NCI-H2171 (cell line): Measurements from ENCODE around the gene NUP85.
"Not testable (repeated sequence)": the region's sequence is repeated elsewhere in the genome, so short reads cannot be mapped to it uniquely, and the experiment has no call there.

Experiments
- DNase-seq: peaks from one replicate; lab custom pipeline; 2025; lab: John Stamatoyannopoulos, UW

NUP85 gene

DNA sequence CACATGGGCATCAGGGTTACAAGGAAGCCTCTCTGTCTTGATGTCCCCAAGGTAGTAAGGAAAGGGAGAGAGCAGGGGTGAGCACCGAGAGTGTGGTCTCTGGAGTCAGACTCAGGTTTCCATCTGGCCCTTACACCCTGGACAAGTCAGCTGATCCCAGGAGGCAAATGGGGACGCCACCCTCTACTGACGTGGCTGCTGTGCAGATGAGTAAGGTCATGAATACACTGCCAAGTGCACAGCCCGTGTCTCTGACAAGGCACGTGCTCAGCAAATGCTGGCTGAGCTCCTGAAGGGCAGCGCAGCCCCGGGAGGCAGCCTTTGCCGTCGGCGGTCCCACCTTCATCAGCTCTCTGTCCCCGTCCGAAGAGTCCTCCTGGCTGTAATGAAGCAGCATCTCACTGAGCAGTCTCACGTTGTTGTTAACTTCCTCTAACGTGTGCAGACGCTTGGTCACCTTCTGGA, 36.5 kb downstream of the NUP85 start:
- DNase-seq, result no peak

DNA sequence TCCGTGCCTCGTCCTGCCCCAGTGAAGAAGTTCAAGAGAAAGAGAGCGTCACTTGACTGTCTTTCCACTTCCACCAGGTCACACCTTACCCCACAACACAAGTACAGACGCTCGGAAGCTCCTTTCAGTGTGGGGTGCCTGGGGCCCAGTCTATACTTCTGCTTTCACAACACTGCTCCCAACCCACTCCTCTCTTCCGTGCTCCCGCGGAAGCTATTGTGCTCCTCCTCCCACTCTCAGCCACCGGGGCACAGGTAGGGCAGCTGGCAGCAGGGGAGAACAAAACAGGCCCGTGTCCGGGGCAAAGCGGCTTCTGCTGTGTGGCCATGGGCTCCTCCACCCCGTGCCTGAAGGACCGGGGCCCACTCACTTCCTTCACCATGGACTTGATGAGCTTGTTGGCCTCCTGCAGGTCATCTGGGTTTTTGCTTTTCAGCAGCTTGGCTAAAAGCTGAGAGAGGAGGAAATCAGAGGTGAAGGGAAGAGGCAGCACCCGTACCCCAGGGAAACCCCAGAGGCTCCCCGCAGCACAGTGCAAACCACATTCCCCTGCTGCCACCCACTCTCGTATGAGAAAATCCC, 37.1 kb downstream of the NUP85 start:
- no peak for DNase-seq

DNA sequence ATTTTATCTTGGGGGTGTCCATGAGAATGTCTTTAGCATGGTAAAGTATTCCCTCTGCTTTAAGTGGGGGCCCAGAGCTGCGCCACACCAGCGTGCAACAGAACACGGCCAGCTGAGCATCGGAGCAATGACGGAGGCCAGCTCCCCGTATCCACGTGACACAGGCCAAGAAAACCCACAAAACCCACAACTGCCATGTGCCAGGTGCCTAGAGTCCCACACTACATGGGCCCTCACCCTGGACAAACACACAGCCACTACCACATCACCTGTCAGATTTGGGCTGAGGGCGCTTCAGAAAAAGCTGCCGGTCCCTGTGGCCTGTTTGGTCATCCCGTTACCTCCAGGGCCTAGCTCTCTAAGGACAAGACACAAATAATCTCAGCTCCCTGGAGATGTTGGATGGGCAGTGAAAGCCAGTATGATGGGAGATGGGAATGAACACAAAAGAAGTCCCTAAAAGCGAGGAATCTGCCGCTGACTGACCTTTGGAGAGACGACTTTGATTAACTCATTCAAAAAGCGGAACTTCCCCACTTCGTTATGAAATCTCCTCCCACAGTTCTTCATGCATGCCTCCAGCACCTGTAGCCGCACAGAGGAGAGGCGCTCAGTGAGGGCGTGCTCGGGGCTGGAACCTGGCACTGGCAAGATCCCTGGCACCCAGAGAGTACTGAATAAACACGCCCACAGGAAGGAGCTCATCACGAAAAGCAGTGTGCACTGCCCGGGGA, 38.8 kb downstream of the NUP85 start:
- DNase-seq, result no peak

DNA sequence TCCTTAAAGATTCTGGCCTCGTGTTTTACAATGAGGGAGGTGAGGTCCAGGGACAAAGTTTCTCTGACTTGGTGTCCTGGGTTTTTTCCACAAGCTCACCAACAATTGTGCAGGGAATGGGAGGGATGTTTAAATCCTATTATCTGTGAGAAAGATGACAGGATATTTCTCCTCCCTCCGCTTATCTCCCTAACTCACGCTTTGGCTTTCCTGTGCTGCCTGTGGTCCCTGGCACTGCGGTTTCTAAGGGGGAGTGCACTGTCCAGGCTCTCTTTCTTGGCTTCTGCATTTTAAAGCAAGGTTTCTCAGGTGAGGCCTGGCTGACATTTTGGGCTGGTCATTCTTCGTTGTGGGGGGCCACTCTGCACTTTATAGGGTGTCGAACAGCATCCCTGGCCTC, 39.5 kb downstream of the NUP85 start:
- no peak for DNase-seq

DNA sequence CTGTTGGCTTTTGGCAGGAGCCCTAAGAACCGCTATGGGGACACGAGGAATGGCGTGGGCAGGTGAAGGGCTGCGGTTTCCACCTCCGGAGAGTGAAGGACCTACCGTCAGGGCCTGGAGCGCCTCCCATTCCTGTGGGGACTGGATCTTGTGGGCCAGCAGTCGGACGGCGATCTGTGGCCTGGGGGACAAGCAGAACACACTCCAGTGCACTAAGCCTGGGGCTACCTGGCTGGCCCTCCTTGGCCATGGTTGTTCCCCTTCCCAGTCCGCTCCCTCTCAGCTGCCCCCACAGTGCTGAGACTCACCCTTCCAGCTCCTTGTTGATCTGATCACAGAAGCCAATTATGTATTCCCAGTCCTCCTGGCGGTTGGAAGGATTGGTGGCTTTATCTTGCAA, 40.9 kb downstream of the NUP85 start:
- no peak for DNase-seq

DNA sequence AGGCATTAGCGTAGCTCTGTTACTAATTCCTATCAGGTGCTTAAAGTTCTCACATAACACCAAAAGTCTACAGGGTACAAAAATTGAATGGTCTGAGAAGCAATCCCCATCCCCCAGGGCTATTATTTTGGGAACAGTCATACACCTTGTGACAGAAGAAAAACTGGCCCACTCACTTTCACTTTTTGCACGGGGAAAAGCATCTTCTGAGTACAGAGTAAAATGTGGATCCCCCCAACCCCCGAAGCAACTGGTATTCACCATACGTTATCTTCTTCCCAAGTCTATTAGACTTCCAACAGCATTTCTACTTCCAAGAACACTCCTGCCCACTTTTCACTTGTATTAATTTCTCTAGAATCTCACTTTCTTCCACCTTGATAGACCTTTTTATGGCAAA, 44.1 kb downstream of the NUP85 start:
- DNase-seq, result no peak

DNA sequence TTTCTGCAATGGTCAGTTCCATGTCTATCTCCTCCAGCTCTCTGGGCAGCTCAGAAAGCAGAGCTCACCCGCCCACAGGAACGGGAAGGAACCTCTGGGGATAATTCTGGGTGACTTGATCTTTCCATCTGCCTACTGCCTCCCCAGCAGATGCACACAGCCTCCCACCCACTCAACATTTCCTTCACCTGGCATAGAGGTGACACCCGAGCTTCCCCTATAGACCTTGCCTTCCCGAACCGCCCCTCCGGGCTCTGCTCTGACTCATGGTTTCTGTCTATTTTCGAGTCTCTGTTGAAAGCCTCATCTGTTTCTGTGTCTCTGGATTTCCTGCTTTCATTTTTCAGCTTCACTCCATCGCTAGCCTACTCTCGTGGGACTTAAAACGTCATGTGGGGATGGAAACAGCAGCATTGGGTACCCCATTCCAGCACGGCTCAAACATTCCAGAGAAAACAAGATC, 44.6 kb downstream of the NUP85 start:
- peak; percentile 39 for DNase-seq

DNA sequence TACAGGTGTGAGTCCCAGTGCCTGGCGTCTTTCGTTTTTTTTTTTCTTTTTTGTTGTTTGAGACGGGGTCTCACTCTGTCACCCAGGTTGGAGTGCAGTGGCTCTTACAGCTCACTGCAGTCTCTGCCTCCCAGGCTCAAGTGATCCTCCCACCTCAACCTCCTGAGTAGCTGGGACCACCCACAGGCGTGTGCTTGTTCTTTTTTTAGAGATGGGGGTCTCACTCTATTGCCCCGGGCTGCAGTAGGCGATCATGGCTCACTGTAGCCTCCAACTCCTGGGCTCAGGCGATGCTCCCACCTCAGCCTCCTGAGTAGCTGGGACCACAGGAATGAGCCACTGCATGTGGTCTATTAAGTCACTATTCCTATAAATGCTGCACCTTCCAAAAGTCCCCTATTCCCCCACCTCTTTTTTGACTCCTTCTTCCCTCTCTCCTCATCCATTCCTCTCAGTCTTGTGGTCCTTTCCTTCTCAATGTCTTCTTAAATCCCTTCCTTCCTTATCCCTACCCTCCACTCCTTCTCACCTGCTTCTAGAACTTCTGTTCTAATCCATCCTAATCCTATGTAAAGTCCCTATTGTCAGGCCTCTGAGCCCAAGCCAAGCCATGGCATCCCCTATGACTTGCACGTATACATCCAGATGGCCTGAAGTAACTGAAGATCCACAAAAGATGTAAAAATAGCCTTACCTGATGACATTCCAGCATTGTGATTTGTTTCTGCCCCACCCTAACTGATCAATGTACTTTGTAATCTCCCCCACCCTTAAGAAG, 46.7 kb downstream of the NUP85 start:
- no peak for DNase-seq

DNA sequence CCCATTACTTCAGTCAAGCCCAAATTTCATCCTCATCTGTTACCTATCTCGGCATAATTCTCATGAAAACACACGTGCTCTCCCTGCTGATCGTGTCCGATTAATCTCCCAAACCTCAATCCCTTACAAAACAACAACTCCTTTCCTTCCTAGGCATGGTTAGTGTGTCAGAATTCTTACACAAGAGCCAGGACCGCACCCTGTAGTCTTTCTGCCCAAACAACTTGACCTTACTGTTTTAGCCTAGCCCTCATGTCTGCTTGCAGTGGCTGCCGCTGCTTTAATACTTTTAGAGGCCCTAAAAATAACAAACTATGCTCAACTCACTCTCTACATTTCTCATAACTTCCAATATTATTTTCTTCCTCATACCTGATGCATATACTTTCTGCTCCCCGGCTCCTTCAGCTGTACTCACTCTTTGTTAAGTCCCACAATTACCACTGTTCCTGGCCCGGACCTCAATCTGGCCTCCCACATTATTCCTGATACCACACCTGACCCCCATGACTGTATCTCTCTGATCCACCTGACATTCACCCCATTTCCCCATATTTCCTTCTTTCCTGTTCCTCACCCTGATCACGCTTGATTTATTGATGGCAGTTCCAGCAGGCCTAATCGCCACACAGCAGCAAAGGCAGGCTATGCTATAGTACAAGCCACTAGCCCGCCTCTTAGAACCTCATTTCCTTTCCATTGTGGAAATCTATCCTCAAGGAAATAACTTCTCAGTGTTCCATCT, 50.6 kb downstream of the NUP85 start:
- not testable (repeated sequence) for DNase-seq

DNA sequence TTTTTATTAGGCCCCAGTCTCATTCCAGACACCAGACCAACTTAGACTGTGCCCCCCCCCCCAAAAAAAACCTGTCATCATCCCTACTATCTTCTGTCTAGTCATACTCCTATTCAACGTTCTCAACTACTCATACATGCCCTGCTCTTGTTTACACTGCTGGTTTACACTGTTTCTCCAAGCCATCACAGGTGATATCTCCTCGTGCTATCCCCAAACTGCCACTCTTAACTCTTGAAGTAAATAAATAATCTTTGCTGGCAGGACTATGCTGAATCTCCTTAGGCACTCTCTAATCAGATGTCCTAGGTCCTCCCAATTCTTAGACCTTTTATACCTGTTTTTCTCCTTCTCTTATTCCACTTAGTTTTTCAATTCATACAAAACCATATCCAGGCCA, 51.7 kb downstream of the NUP85 start:
- not testable (repeated sequence) for DNase-seq

DNA sequence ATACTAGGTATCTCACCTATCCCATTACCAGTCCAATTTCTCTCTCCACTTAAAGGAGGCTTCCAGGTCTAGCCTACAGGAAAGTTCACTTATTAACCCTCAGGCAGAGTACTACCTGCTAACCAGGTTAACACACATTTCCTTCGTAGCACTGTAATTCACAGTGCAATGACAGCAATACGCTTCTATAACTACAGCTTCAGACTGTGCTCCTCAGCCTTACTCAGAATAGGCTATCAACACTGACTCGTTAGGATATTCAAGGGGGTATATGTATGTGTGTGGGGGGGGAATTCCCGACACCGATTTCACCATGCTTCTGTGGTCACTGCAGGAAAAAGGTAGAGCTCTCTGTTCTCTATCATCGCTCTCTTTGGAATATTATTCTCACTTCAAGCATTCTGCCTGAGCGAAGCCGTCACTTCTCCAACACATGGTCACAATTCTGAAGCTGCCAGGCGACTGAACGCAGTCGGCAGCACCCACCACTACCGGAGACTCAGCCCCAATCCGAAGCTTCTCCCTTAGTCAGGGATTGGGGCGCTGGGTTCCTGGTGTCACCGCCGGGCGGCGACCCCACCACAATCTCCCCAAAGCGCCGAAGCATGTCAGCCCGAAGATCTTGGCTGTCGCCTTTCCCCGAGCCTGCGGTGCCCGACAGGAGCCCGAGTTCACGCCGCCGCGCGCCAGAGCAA, 55.3 kb downstream of the NUP85 start:
- no peak for DNase-seq

DNA sequence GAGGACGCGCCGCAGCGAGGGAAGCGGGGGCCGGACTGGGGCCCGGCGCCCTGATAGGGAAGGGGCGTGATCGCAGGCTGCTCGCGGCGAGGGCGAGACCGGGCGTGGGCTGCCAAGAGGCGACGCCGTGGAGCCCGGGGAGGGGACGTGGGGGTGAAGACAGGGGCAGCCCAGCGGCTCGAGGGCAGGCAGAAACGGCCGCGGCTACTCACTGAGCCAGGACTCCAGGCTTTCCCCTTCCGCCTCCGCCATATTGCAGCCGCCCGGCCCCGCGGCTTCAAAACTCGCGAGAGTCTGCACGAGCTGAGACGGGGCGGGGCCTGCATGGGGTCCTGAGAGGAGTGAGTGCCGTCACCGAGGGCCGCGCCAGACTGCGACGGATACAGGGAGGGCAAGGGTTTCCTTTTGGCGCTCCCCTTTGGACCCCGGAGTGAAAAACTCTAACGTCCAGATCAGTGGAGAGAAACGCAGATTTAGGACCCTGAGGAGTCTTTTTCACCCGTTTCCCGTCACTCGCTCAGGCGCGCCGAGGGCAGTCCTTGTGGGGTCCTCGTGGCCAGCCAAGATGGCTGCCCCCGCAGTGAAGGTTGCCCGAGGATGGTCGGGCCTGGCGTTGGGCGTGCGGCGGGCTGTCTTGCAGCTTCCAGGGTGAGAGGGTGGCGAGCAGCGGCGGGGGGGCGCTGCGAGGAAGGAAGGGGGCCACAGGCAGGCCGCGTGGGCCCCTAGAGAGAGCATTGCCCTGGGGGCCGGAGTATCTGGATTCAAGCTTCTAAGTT, 56.0 kb downstream of the NUP85 start, which contains the start of the genes GGA3 and MRPS7:
Gene GGA3 (minus strand): TSS at position 271 of the 776 bp plus-strand sequence. CDS start 19 bp downstream, at position 252.
Gene MRPS7 (plus strand): TSS at position 544 of the 776 bp plus-strand sequence. CDS start 22 bp downstream, at position 566.
- DNase-seq, result peak; percentile 97

DNA sequence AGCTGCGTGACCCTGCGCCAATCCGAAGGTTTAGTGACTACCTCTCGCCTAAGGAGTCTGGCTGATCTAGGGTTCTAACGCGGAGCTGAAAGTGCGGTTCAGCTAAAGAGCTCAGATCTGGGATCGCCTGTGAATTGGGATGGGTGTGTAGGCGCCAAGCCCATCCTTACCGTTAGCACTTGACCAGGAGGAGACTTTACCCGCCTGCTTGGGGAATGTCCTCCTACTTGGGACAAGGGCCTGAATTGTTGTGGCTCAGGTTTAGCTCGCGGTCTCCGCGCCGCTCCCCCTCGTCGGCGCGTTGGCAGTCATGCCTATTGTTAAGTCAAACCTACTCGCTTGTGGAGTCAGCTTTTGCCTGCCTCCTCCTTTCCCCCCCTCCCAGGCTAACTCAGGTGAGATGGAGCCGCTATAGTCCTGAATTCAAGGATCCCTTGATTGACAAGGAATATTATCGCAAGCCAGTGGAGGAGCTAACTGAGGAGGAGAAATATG, 56.7 kb downstream of the NUP85 start:
- no peak for DNase-seq

DNA sequence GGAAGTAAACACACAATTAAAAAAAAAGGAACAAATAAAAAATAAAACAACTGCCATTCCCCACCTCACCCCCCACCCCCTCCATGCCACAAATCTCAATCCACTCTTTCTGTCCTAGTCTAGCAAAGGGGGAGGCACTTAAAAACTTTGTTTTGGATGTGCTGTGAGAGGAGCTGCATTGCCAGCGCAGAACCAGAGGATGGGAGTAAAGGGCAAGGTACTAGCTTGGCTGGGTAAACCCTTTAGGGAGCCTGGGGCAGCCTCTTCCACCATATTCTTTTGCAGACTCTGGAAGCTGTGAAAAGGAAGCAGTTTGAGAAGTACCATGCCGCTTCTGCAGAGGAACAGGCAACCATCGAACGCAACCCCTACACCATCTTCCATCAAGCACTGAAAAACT, 57.6 kb downstream of the NUP85 start:
- no peak for DNase-seq

DNA sequence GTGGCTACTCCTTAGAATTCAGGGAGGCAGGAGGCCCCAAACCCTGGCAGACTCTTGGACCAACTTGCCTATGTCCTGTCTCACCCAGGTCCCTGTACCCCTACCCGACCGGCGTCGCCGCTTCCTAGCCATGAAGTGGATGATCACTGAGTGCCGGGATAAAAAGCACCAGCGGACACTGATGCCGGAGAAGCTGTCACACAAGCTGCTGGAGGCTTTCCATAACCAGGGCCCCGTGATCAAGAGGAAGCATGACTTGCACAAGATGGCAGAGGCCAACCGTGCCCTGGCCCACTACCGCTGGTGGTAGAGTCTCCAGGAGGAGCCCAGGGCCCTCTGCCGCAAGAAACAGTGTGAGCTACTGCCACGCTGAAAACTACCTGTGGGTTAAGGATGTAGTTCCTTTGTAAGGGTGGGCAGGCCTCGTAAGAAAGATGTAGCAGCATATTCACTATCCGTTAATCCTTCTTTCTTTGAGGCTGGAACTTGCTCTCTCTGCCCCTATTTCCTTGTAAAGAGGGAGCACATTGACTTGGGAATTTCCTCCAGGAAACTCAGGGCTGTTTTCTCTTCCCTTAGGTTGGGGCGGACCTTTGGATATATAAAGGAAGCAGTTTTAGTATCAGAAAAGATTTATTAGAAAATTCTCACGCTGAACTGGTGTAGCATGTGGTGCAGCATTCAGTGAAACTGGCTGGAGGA, 60.3 kb downstream of the NUP85 start:
- DNase-seq, result no peak

DNA sequence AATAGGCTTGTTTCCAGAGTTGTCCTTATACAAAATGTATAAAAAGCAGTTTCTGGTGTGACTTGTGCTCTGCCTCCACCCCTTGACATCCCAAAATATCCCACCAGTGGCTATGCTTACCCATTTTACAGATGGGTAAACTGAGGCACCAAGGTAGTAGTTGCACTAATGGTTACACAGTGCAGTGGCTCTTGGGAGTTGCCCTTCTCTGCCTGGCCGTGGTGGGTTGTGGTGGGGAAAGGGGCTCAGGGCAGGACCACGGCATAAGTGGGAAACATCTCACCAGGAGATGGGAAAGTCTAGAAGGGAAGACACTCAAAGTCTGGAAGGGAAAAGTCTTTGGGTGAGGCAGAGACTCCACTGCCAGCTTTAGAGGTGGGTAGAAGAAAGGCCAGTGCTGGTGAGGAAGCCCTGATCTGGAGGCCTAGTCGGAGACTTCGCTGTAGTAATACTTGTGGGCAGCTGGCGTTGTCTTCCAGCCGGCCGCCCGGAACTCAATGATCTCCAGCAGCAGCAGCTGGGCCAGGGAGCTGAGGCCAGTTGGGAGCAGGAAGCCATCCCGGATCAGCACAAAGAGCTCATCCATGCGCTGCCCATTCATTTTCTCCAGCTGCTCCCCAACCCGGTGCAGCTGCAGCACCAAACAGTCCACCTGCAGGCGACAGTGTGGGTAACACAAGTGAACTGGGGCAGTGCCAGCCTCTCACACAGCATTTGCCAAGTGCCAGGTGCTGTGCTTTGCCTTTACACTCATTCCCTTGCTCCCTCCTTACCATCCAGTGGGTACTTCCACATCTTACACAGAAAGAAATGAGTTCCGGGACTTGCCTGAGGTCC, 61.1 kb downstream of the NUP85 start:
- no peak for DNase-seq

DNA sequence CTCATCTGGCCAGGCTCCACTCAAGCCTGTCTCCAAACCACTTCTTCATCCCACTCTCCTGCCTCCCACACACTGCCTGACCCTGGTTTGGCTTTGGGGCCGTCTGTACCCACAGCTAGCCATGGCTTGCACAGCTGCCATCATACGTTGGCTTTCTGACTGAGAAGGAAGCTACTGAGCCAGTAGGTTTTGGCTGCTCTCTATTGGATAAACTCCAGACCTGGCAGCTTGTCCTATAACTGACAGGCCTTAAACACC, 61.6 kb downstream of the NUP85 start:
- no peak for DNase-seq

DNA sequence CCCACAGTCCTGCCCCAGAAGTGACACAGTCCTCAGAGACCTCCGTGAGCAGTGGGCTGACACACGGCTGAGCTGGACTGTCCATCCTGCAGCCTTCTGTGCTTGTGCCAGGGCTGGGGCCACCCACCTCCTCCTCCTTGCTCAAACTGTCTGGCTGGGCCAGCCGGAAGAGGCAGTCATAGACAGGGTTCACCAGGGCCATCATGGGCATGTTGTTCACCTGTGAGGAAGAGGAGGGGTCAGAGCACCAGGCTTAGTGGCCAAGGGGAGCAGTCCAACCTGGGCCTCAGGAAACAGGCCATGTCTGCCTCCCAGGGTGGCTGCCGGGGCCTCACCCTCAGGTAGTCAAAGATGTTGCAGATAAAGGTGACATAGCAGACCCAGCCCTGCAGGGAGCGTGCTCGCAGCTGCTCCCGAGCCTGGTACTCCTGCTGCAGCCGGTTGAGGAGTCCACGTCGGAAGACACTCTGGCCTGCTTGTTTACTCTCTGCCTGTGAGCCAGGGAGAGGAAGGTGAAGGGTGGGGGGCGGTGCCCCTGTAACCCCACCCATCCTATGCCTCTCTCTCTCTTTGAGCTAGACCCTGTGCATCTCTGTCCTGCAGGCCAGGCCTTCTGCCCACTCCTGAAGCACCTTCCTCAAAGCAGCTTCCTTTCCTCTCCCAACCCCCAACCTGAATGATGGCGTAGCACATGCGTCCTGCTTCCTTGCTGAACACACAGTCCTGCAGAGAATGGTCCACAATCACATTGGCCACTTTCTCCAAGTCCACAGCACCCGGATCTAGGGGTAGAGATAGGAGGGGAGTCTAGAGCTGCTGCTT, 62.1 kb downstream of the NUP85 start:
- no peak for DNase-seq
